Limb (tissue), 2 donors: Measurements from ENCODE around the gene EFNA3.

ENCODE experiments used
- DNase-seq, 2 donors: peaks; one replicate each; pipeline ENCODE4 v3.0.0-alpha.2; 2016; ENCODE audit errors: extremely low spot score in 2 of 2

EFNA3 gene

DNA sequence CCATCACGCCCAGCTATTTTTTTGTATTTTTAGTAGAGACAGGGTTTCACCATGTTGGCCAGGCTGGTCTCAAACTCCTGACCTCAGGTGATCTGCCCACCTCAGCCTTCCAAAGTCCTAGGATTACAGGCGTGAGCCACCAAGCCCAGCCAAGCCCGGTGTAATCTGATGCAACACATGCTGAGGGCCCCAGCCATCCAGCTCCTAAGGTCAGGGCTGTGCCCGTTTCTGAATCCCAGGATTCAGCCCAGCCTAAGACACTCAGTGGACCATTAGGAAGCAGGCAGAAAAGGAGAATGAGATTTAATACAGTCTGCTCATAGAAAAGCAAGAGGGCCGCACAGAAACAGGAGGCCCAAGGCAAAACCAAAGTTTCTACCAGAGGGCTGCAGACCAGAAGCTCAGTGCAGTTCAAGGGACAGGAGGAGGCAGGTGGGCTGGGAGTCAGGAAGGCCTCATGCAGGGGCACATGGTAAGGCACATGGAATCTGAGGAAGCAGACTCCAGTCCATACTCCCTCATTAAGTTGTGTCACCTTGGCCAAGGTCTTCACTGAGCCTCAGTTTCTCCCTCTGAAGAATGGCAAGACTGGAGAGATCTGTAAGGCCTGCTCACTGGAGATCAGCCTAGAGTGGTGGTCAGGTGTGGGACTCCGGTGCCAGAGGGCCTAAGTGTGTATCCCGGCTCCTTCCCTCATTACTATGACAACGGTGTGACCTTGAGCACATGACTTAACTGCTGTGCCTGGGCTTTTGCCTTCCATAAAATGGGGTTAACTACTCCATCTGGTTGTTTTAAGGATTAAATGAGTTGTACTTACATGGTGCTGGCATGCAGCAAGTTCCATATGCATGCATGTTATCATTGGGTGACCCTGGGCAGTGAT, 29.9 kb upstream of the EFNA3 start:
- no peak for DNase-seq

DNA sequence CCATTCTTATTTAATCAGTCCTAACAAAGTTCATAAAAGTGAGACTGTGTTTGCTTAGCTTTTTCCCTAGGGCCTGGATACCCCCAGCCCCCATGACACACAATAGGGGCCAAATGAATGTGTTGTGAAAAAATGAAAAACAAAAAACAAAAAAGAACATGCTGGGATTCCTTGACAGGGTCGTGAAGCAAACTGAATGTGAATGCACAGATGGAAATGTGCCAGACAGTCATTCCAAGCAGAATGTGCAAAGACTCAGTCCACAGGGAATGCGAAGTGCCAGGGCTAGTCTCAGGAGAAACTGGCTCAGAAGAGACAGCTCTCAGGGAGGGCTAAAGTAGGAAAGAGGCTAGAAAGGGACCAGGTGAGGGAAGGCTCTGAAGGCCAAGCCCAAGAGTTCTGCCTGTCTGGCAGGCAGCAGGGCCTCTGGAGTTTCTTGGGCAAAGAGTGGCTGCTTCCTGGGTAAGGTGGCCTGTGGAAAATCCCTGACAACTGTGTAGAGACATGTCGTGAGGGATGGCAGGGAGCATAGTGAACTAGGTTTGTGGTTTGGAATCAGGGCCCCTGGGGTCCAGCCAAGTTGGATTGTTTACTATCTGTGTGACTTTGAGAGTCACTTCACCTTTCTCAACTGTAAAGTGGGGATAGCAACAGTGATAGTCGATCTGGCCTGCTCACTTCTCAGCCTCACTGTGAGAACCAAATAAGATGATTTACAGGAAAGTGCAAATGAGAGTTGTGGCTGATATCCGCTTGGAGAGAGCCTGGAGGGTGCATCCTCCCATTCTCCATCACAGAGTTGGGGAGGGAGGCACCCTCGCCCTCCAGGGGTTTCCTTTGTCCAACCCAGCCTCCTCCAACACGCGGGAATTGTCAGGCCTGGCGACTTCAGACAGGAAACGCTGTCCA, 28.7 kb upstream of the EFNA3 start:
- DNase-seq, result no peak

DNA sequence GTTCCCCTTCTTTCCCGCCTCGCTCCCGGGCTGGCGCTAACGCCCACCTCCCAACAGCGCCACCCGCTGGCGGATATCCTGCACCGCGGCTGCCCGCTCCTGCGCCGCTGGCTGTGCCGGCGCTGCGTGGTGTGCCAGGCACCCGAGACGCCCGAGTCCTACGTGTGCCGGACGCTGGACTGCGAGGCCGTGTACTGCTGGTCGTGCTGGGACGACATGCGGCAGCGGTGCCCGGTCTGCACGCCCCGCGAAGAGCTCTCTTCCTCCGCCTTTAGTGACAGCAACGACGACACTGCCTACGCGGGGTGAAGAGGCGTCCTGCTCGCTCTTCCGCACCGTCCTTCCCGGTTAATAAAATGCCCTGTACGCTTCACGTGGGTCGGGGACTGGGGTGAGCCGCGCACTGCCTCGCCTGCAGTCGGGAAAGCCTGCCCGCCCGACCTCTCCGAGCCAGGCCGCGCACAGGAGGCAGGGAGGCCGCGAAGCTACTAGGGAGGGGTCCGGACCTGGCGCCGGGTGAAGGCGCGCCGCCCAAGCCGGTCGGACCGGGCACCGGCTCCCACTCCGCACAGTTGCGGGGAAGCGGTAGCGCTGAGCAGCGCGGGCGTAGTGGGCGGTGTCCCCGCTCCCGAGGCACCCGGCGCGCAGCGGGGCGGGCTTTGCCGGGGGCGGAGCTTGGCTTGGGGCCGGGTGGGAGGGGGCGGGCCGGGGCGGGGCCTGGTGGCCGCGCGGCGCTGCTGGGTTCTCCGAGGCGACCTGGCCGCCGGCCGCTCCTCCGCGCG, 27.9 kb upstream of the EFNA3 start, which contains the start of gene ADAM15:
TSS of gene ADAM15 (plus strand) at position 757 of the 782 bp plus-strand sequence. CDS start 71 bp downstream, outside the sequence.
- peak; percentile 67 to 91 for DNase-seq

DNA sequence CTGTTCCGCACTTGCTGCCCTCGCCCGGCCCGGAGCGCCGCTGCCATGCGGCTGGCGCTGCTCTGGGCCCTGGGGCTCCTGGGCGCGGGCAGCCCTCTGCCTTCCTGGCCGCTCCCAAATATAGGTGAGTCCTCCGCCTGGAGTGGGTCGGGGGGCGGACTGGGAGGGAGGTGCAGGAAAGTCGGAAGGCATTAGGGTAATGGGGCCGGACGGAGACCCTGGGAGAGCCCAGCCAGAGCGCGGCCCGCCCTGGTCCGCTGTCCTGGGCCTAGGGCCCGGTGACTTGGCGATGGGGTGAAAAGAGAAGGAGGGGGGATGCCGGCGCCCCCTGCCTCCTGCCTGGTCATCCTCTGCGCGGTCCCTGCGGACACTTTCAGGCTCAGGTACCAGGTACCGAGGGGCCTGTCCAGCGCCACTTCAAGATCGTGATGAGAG, 27.3 kb upstream of the EFNA3 start:
- no peak for DNase-seq

DNA sequence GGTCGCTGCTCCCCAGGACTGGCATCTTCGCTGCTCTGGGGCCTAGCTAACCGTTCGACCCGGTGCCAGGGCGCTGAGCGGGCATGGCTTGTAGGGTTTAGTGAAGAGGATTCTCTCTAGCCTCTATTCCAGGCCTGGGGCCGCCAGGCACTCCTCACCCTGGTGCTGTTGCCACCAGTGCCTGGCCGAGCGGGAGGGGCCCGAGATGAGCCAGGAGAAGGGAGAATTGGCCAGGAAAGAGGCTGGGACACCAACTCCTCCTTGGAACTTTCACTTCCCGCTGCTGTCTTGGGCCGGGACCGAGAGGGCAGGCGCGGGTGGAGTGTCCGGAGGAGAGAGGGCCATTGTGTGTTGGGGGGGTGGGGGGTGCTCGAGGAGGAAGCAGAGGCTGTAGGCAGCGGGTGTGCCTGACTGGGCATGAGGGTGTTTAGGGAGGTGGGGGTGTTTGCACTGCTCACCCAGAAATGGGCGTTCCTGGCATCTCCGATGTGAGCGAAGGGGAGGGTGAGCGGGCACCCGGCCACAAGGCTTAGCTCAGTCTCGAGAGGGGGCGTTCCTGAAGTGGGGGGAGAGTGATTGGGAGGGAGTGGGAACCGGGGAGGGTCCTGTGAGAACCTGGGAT, 26.7 kb upstream of the EFNA3 start:
- peak in 1 of 2 donors; percentile 49 for DNase-seq

DNA sequence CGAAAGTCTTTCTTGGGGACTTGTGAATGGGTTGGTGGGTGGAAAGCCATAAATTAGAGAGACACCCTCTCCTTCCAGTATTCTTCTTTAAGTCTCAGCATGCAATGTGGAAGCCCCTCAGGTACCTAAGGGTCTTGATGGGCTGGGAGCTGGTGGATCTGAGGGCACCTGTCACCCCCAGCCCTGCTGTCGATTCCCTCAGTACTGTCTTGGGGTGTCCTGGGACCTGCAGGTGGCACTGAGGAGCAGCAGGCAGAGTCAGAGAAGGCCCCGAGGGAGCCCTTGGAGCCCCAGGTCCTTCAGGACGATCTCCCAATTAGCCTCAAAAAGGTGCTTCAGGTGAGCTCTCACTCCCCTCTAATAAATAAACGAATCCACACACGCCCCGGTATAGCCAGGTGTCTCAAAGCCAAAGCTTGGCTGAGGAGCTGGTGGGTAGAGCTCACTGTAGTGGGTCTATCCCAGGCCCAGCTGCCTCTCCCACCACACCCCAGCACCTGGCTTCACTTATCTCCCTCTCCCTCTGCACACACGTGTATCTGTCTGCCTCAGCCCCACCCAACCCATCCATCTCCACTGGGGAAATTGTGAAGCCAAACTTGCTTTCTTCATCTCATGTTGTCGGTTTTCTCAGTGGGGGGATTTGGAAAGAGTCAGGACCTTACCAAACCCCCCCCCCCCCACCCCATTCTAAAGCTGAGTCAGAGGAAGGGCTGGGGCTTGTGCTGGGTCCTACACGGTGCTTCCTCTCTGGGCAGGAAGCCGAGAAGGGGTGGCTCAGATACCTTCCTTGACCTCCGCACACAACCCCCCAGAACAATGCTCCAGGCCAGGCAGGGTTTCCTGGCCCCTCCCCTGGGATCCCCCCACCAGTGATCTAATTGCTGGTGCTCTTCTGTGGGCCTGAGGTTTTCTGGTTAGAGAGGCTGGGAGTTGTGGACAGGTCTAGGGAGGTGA, 25.9 kb upstream of the EFNA3 start:
- DNase-seq, result no peak

DNA sequence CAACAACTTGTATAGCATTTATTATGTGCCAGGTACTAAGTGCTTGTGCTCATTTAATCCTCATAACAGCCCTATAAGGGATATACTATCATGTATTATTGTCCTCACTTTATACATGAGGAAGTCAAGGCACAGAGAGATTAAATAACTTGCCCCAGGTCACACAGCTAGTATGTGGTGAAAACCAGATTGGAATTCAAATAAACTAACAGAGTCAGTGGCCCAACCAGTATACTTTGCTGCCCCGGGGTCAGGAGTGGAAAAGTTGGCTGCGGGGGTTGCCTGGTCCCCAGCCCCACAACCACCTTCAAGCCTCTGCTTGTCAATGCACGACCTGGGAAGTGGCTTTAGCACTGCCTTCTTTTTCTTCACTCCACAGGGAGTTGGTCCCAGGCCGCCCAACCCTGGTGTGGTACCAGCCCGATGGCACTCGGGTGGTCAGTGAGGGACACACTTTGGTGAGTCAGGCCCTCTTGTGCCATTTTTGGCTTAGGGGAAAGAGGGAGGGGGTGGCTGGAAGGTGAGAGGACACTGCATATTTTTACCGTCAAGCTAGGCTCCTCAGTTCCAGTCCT, 25.0 kb upstream of the EFNA3 start:
- no peak for DNase-seq

DNA sequence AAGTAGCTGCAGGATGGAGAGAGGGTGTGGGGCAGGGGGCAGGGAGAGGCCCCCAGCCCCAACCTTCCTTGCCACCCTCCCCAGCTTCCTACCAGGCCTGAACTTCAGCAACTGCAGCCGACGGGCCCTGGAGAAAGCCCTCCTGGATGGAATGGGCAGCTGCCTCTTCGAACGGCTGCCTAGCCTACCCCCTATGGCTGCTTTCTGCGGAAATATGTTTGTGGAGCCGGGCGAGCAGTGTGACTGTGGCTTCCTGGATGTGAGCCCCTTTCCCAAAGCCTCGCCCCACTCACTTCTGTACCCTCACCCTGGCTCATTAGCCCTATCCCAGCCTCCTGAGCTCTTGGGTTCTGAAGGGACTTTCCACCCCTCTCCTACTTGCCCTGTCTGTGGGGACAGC, 21.5 kb upstream of the EFNA3 start:
- no peak for DNase-seq

DNA sequence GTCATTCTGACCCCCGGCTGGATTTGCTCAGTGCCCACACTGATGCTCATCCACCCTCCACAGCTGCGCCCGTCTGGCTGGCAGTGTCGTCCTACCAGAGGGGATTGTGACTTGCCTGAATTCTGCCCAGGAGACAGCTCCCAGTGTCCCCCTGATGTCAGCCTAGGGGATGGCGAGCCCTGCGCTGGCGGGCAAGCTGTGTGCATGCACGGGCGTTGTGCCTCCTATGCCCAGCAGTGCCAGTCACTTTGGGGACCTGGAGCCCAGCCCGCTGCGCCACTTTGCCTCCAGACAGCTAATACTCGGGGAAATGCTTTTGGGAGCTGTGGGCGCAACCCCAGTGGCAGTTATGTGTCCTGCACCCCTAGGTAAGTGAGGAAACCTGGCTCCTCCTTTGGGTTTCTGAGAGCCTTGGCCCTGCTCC, 20.8 kb upstream of the EFNA3 start:
- no peak for DNase-seq

DNA sequence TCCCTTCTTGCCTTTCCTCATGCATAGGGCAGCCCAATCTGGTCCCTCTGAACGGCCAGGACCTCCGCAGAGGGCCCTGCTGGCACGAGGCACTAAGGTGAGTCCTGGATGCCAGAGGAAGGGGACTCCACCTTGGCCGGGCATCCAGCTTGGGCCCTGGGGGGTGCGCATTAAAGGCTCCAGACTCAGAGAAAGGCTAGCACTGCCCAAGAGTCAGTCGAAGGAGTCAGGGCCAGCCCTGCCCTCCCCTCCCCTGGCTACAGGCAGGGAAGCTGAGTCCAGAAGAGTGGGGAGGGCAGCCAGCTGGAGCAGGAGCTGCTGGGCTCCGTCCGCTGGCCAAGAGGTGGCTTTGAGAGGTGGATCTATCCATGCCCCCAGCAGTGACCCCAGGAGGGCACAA, 17.9 kb upstream of the EFNA3 start:
- DNase-seq, result no peak

DNA sequence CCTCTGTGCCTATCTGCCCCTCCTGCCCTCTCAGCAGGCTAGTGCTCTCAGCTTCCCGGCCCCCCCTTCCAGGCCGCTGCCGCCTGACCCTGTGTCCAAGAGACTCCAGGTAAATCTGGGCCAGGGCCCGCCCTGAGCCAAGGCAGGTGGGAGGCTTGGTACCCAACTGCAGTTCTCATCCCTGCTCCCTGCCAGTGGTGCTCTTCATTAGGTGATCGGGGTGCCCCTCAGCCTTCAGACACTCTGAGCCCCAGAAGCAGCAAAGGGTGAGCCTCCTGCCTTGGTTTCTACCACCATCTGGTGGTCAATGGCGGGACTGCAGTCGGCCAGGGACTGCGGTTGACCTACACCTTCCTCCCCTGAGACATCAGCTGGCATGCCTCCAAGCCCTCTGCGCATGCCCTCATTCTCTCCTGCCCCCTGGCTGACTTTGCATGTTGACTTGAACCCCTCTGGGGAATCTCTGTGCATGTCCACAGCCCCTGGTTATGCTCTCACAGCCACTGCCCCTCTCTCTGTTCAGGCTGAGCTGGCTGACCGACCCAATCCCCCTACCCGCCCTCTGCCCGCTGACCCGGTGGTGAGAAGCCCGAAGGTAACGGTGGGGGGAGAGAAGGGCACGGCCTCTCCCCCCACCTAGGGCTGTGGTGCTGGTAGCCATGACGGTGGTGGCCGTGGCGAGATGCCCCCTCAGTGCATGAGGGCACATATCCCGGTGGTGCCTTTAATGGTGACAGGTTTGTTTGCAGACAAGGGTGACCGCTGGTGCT, 17.1 kb upstream of the EFNA3 start:
- peak; percentile 61 to 94 for DNase-seq

DNA sequence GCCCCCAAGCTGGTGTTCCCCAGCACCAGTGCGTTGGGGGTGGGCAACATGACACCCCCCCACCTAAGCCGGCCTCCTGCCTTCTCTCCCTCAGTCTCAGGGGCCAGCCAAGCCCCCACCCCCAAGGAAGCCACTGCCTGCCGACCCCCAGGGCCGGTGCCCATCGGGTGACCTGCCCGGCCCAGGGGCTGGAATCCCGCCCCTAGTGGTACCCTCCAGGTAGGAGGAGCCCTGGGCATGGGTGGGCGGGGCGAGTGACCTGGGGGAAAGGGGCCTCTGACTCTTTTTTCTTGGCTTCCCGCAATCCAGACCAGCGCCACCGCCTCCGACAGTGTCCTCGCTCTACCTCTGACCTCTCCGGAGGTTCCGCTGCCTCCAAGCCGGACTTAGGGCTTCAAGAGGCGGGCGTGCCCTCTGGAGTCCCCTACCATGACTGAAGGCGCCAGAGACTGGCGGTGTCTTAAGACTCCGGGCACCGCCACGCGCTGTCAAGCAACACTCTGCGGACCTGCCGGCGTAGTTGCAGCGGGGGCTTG, 16.4 kb upstream of the EFNA3 start:
- peak in 1 of 2 donors; percentile 67 for DNase-seq

DNA sequence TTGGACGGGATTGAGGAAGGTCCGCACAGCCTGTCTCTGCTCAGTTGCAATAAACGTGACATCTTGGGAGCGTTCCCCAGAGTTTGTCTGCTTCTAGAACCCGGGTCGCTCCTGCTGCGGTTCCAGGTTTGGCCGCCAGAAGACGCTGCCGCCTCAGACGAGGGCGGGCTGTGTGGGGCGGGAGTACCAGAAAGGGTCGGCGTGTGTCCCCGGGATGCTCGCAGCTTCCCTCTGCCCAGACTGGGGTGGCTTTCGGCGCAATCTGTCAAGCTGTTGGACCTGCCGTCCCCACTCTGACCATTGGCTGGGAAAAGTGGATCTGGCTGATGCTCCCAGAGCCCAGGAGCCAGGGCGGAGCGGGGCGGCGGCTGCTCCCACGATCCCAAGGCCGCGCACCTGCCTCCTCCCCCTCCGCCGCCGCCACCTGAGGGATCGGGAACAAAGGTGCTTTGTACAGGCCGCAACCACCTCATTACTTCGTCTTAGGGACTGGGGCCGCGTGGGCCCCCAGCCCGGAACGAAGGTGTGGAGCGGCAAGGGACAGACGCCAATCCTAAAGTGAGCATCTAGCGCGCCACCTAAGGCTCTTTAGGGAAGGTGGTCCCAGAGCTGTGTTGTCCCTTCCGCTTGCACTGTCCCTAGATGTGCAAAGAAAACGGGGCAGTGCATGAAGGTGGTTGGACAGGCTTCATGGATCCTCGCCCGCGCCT, 15.8 kb upstream of the EFNA3 start:
- peak in 1 of 2 donors; percentile 88 for DNase-seq

DNA sequence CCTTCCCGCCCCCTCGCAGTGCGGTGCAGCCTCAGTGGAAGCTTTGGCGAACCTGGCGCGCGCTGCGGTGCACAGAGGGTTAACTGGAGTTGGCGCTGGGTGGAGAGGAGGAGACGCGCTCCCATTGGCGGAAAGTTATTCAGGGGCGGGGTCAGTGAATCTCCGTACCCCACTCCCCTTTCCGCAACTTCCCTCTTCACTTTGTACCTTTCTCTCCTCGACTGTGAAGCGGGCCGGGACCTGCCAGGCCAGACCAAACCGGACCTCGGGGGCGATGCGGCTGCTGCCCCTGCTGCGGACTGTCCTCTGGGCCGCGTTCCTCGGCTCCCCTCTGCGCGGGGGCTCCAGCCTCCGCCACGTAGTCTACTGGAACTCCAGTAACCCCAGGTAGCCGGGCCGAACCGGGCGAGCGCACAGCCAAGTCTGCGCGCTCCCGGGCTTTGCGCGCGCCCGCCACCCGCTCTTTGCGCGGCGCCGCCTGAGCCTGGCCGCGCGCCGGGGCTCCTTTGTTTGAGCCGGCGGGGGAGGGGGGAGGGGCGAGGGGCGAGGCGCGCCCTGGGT, 15.0 kb upstream of the EFNA3 start, which contains the start of gene EFNA4:
TSS of gene EFNA4 (plus strand) at position 191 of the 561 bp plus-strand sequence. CDS start at position 275, 84 bp downstream.
- DNase-seq, result peak; percentile 87 to 90

DNA sequence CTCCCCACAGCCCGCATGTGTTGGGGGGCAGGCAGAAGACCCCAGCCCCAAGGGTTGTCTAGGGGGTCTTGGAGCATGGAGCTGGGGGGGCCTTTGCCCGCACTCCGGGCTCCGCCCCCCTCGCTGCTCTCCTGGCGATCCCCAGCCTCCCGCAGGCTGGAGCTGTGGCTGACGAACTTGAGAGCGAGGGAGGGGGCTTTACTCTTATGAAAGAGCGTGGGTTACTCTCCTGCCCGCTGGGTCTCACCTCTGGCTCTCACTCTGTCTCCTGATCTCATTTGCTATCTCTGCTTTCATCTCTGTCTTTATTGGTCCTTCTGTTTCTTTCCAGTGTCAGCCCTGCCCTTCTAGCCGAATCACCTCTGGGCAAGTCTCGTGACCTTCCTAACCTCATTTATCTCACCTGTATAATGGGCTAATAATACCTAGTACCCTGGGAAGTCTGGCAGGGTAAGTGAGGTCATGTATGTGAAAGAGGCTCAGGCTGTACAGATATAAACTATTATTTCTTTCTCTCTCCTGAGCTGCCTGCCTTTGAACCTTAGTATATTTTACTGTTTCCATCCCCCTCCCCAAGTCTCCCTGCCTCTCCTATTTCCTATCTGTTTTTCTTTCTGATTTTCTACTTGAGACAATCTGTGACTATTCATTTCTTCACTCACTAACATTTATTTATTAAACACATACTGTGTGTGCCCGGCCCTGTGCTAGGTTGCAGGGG, 14.4 kb upstream of the EFNA3 start:
- DNase-seq, result no peak

DNA sequence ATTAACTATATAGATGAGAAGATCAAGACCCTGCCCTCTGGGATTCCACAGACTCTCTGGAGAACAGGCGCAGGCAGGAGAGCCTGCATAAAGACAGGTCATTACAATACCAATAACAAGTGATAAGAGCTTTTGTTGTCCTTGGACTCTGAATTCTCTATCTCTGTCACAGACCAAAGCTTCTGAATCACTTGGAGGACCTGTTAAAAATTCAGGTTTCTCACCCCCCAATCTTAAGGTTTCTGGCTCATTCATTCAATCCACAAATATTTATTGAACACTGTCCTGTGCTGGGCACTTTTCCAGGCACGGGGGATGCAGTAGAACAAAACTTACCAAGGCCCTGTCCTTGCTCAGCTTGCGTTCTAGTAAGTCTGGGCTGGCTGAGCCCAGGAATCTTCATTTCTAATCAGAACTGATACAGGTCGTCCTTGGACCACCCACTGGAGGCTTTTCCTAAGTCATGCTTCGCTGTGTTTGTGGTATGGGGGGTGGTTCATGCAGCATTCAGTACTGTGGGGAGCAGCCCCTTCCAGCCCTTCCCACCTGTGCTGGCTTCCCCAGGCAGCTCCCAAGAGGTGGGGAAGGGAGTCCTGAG, 13.7 kb upstream of the EFNA3 start:
- no peak for DNase-seq
